Esophagus muscularis mucosa (tissue), 4 donors: ENCODE measurements around the gene KCNAB2.

Experiments
- CTCF ChIP-seq, 3 experiments: fragments of 200-600 bp in 2 of 3; fragments of 450-650 bp in 1 of 3; sonication (generic) in 2 of 3; IDR thresholded peaks; one replicate each; pipeline ENCODE4 v1.5.1; 2017 to 2019; ENCODE audit warnings: antibody characterized with exemption in 3 of 3, mild to moderate bottlenecking in 2 of 3, moderate library complexity in 1 of 3
- EP300 ChIP-seq: sonication (generic); formaldehyde crosslinking; IDR thresholded peaks from one replicate; pipeline ENCODE4 v1.6.1; 2017; ENCODE audit warnings: antibody characterized with exemption
- POLR2A ChIP-seq: fragments of 450-650 bp; IDR thresholded peaks from one replicate; pipeline ENCODE4 v1.6.1; 2017; ENCODE audit warnings: antibody characterized with exemption, moderate library complexity, mild to moderate bottlenecking, low read depth
- POLR2AphosphoS5 ChIP-seq, 2 donors: sonication (generic); formaldehyde crosslinking; IDR thresholded peaks; one replicate each; pipeline ENCODE4 v1.6.1; 2017; ENCODE audit warnings: antibody characterized with exemption in 2 of 2

GRCh38 chr1:6087958-6088357 lies 42.3 kb downstream of the KCNAB2 start:
- no peak for TF ChIP-seq CTCF (IDR thresholded peaks at IDR 0.05)
- TF ChIP-seq POLR2AphosphoS5 (IDR thresholded peaks at IDR 0.05) = no peak
- no peak for TF ChIP-seq POLR2A
- TF ChIP-seq EP300 = no peak
